ENCODE data around the gene KIF7.
"Not testable (repeated sequence)": the region's sequence is repeated elsewhere in the genome, so short reads cannot be mapped to it uniquely, and the experiment has no call there.

The KIF7 gene

GRCh38 chr15:89654847-89655805 lies at the start of gene KIF7:
Gene KIF7 (minus strand): TSS chr15:89655467. CDS start chr15:89652930, 2,537 bp downstream.
- Histone ChIP-seq H3K9me3 (ENCODE audit: control insufficient read depth, insufficient read depth, low read length) (no peaks in the 10 kb centered on the region), H3K27me3 (ENCODE audit: control insufficient read depth, insufficient read depth, low read length) (no peaks in the 10 kb centered on the region), H3K36me3 (ENCODE audit: control insufficient read depth, insufficient read depth, low read length) (no peaks in the 10 kb centered on the region), H3K27ac (ENCODE audit: low read length) (no peak within 1 kb of the TSS), H3K4me3 (ENCODE audit: low read length) (peak within 1 kb of the TSS; percentile 87), H3K4me1 (ENCODE audit: control insufficient read depth, insufficient read depth, low read length) (no peaks in the 10 kb centered on the region)
- no peak for DNase-seq (ENCODE audit: low read depth, low spot score)
- no CpG with 5 or more reads among the region's 87 CpGs for WGBS (ENCODE audit: insufficient coverage, insufficient read length)

DNA sequence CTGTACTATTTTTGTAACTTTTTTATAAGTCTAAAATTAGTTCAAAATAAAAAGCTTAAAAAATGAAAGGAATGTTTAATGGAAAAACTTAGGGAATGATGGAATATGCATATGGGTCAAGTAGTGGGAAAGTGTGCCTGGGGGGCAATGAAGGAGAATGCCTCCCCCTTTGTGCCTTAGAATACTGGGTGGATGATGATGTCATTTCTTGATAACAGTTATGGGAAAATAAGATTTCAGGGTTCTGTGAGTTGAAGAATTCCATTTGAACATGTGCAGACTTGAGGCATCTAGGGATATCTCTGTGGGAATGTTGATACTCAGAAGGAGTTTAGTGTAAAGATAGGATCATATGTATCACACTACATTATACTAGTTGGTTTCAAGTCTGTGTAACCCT lies 49.1 kb upstream of the KIF7 start:
- no peak overlapping the region for H3K27ac ChIP-seq (ENCODE audit: low read length)
- no peaks in the 10 kb centered on the region for H3K4me1 ChIP-seq (ENCODE audit: control insufficient read depth, insufficient read depth, low read length)
- no peak overlapping the region for H3K4me3 ChIP-seq (ENCODE audit: low read length)
- DNase-seq (ENCODE audit: low read depth, low spot score) = no peak
- no peaks in the 10 kb centered on the region for H3K27me3 ChIP-seq (ENCODE audit: control insufficient read depth, insufficient read depth, low read length)
- H3K9me3 ChIP-seq (ENCODE audit: control insufficient read depth, insufficient read depth, low read length) = no peaks in the 10 kb centered on the region
- H3K36me3 ChIP-seq (ENCODE audit: control insufficient read depth, insufficient read depth, low read length) = no peaks in the 10 kb centered on the region

DNA sequence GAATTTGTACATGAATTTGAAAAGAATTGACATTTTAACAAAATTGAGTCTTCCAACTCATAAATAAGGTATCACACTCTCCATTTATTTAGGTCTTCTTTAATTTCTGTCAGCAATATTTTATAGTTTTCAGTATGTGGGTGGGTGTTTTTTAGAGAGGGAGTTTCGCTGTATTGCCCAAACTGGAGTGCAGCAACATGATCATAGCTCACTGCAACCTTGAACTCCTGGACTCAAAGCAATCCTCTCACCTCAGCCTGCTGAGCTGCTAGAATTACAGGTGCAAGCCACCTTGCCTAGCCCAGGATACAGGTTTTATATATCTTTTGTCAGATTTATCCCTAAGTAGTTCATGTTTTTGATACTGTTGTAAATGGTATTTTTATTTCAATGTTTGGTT lies 39.9 kb upstream of the KIF7 start:
- no peaks in the 10 kb centered on the region for H3K4me1 ChIP-seq (ENCODE audit: control insufficient read depth, insufficient read depth, low read length)
- H3K27ac ChIP-seq (ENCODE audit: low read length) = no peak overlapping the region
- no peaks in the 10 kb centered on the region for H3K9me3 ChIP-seq (ENCODE audit: control insufficient read depth, insufficient read depth, low read length)
- H3K27me3 ChIP-seq (ENCODE audit: control insufficient read depth, insufficient read depth, low read length) = no peaks in the 10 kb centered on the region
- no CpG with 5 or more reads among the region's 1 CpG for WGBS (ENCODE audit: insufficient coverage, insufficient read length)
- no peak for DNase-seq (ENCODE audit: low read depth, low spot score)
- no peaks in the 10 kb centered on the region for H3K36me3 ChIP-seq (ENCODE audit: control insufficient read depth, insufficient read depth, low read length)
- H3K4me3 ChIP-seq (ENCODE audit: low read length) = no peak overlapping the region

GRCh38 chr15:89693696-89694095 lies 38.4 kb upstream of the KIF7 start:
- Histone ChIP-seq H3K4me3 (ENCODE audit: low read length) (no peak overlapping the region), H3K4me1 (ENCODE audit: control insufficient read depth, insufficient read depth, low read length) (no peaks in the 10 kb centered on the region), H3K36me3 (ENCODE audit: control insufficient read depth, insufficient read depth, low read length) (no peaks in the 10 kb centered on the region), H3K27ac (ENCODE audit: low read length) (no peak overlapping the region), H3K9me3 (ENCODE audit: control insufficient read depth, insufficient read depth, low read length) (no peaks in the 10 kb centered on the region), H3K27me3 (ENCODE audit: control insufficient read depth, insufficient read depth, low read length) (no peaks in the 10 kb centered on the region)
- WGBS (ENCODE audit: insufficient coverage, insufficient read length) = no CpG with 5 or more reads among the region's 1 CpG
- DNase-seq (ENCODE audit: low read depth, low spot score) = no peak

GRCh38 chr15:89693091-89693490 lies 37.8 kb upstream of the KIF7 start:
- H3K4me1 ChIP-seq (ENCODE audit: control insufficient read depth, insufficient read depth, low read length) = no peaks in the 10 kb centered on the region
- WGBS (ENCODE audit: insufficient coverage, insufficient read length) = no CpG with 5 or more reads among the region's 2 CpGs
- H3K27ac ChIP-seq (ENCODE audit: low read length) = no peak overlapping the region
- H3K27me3 ChIP-seq (ENCODE audit: control insufficient read depth, insufficient read depth, low read length) = no peaks in the 10 kb centered on the region
- no peak for DNase-seq (ENCODE audit: low read depth, low spot score)
- H3K36me3 ChIP-seq (ENCODE audit: control insufficient read depth, insufficient read depth, low read length) = no peaks in the 10 kb centered on the region
- H3K9me3 ChIP-seq (ENCODE audit: control insufficient read depth, insufficient read depth, low read length) = no peaks in the 10 kb centered on the region
- H3K4me3 ChIP-seq (ENCODE audit: low read length) = no peak overlapping the region

DNA sequence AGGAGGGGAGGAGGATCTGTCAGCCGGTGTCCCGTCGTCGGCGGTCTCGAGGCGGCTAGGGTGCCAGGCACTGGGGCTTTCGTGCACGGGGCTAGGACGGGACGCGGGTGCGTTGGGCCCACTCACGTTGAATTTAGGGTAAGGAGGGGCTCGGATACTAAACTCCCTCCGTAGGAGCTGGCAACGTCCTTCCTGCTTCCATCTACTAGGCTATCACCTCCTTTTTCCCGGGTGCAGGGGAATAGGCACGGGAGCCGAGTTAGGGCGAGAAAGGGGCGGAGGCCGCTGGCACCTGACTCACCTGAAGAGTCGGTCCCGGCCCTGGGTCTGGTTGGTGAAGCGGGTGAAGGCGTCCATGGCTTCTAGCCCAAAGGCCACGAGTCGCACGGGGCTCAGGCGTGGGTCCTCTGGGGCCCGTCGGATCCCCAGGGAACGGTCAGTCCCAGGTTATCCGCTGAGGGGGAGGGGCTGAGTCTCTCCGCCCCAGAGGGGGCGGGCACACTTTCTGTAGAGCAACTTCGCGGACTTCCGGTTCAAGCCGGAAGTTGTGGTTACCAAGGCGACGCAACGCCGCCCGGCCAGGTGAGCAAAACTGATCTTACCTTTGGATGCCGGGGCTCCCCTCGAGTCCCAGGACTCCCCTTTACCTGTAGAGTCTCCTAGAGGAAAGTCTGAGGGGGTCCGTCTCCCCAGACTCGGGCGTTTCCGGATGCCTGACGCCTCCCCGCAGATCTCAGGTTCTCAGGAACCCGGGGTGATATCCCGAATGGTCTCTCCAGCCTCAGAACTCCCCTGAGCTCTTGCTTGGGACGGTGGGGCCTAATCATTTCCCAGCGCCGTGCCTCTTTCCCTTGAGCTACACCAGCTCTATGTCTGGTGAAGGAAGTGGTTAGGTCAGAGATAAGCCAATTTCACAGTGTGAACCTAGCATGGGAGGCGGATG lies 35.3 kb upstream of the KIF7 start, which contains the start of the genes PEX11A and WDR93:
Gene PEX11A (minus strand): TSS at position 479 of the 943 bp plus-strand sequence. CDS start 122 bp downstream, at position 357.
Gene WDR93 (plus strand): TSS at position 536 of the 943 bp plus-strand sequence. CDS start 10,936 bp downstream, outside the sequence.
- no CpG with 5 or more reads among the region's 60 CpGs for WGBS (ENCODE audit: insufficient coverage, insufficient read length)
- DNase-seq (ENCODE audit: low read depth, low spot score) = peak; percentile 83
- Histone ChIP-seq H3K27ac (ENCODE audit: low read length) (no peak within 1 kb of the TSS), H3K27me3 (ENCODE audit: control insufficient read depth, insufficient read depth, low read length) (no peaks in the 10 kb centered on the region), H3K4me3 (ENCODE audit: low read length) (peak within 1 kb of the TSS; percentile 69), H3K4me1 (ENCODE audit: control insufficient read depth, insufficient read depth, low read length) (no peaks in the 10 kb centered on the region), H3K36me3 (ENCODE audit: control insufficient read depth, insufficient read depth, low read length) (no peaks in the 10 kb centered on the region), H3K9me3 (ENCODE audit: control insufficient read depth, insufficient read depth, low read length) (no peaks in the 10 kb centered on the region)

DNA sequence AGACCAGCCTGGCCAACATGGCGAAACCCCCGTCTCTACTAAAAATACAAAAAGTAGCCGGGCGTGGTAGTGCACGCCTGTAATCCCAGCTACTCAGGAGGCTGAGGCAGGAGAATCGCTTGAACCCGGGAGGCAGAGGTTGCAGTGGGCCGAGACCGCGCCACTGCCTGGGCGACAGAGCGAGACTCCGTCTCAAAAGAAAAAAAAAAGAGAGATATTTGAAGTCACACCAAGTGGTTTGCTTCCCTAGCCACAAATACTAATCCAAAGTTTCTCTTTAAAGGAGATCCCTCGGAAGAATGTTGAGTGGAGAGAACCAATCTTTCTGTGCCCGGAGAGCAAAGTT lies 34.6 kb upstream of the KIF7 start:
- peak overlapping the region; percentile 69; the same call in 1 of the 2 replicates for H3K4me3 ChIP-seq (ENCODE audit: low read length)
- DNase-seq (ENCODE audit: low read depth, low spot score); H3K27ac ChIP-seq (ENCODE audit: low read length); H3K36me3 ChIP-seq (ENCODE audit: control insufficient read depth, insufficient read depth, low read length); H3K9me3 ChIP-seq (ENCODE audit: control insufficient read depth, insufficient read depth, low read length); H3K4me1 ChIP-seq (ENCODE audit: control insufficient read depth, insufficient read depth, low read length); H3K27me3 ChIP-seq (ENCODE audit: control insufficient read depth, insufficient read depth, low read length): not testable (repeated sequence)
- no CpG with 5 or more reads among the region's 15 CpGs for WGBS (ENCODE audit: insufficient coverage, insufficient read length)

- Histone ChIP-seq H3K36me3 (ENCODE audit: control insufficient read depth, insufficient read depth, low read length) (no peaks in the 10 kb centered on the region), H3K27ac (ENCODE audit: low read length) (no peak overlapping the region), H3K4me1 (ENCODE audit: control insufficient read depth, insufficient read depth, low read length) (no peaks in the 10 kb centered on the region), H3K4me3 (ENCODE audit: low read length) (no peak overlapping the region), H3K9me3 (ENCODE audit: control insufficient read depth, insufficient read depth, low read length) (no peaks in the 10 kb centered on the region), H3K27me3 (ENCODE audit: control insufficient read depth, insufficient read depth, low read length) (no peaks in the 10 kb centered on the region)
- no peak for DNase-seq (ENCODE audit: low read depth, low spot score)
These were observed 31.3 kb upstream of the KIF7 start for GRCh38 chr15:89686522-89686921.

DNA sequence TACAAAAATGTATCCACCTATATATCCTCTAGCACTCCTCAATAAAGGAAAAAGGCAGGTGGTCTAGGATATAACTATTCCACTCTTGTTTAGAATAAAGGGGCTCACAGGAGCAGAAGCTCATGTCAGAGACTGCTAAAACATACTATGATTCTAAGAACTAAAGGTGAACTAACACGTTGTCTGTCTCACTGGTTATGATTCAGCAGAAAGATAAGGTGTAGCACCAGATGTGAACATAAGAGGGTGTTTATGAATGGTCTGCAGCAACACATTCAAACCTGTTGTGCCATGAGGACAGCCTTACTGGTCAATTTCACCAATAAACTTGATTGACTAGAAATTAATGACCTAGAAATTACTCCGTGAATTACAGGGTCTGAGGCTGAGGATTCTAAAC lies 30.7 kb upstream of the KIF7 start:
- WGBS (ENCODE audit: insufficient coverage, insufficient read length) = no CpG with 5 or more reads among the region's 2 CpGs
- Histone ChIP-seq H3K27ac (ENCODE audit: low read length) (no peak overlapping the region), H3K4me1 (ENCODE audit: control insufficient read depth, insufficient read depth, low read length) (no peaks in the 10 kb centered on the region), H3K9me3 (ENCODE audit: control insufficient read depth, insufficient read depth, low read length) (no peaks in the 10 kb centered on the region), H3K36me3 (ENCODE audit: control insufficient read depth, insufficient read depth, low read length) (no peaks in the 10 kb centered on the region), H3K4me3 (ENCODE audit: low read length) (no peak overlapping the region), H3K27me3 (ENCODE audit: control insufficient read depth, insufficient read depth, low read length) (no peaks in the 10 kb centered on the region)
- no peak for DNase-seq (ENCODE audit: low read depth, low spot score)

DNA sequence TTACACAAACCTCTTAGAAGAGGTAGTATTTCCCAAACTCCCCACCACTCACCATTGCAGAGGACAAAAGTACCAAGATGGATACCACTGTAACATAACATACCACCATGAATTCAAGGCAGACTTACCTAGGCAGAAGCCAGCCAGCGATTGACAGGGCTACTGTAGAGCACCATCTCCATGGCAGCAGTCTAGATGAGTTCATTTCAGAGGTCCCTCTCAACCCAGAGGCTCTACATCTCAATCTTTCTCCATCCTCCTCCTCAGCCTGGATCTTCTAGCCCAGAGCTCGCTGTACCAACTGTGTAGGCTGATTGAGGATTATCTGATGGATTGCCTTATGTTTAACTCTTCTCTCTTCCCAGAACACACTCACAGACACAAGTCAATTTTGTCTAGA lies 25.9 kb upstream of the KIF7 start:
- Histone ChIP-seq H3K27ac (ENCODE audit: low read length) (no peak overlapping the region), H3K4me3 (ENCODE audit: low read length) (no peak overlapping the region), H3K4me1 (ENCODE audit: control insufficient read depth, insufficient read depth, low read length) (no peaks in the 10 kb centered on the region), H3K27me3 (ENCODE audit: control insufficient read depth, insufficient read depth, low read length) (no peaks in the 10 kb centered on the region), H3K9me3 (ENCODE audit: control insufficient read depth, insufficient read depth, low read length) (no peaks in the 10 kb centered on the region), H3K36me3 (ENCODE audit: control insufficient read depth, insufficient read depth, low read length) (no peaks in the 10 kb centered on the region)
- DNase-seq (ENCODE audit: low read depth, low spot score) = no peak
- no CpG with 5 or more reads among the region's 2 CpGs for WGBS (ENCODE audit: insufficient coverage, insufficient read length)

Data from iPS DF 6.9 (cell line).